GM23338 (cell line): Measurements from ENCODE around the gene CDK14. TPM values are rescaled to one million over a fixed set of nuclear protein-coding genes. Genes with fewer than 3 reads are reported as not detected.

Experiments
- ATAC-seq: fragments of 200-7000 bp; cut with Tn5 transposase; 3 replicates; pipeline ENCODE4 v1.9.1; 2020
- DNase-seq: peaks from one replicate; pipeline ENCODE4 v3.0.0-alpha.2; 2015; ENCODE audit warnings: low spot score
- H2AFZ ChIP-seq: fragments of 200-600 bp; sonication (generic); 2 replicates; pipeline ENCODE4 v1.8.0; 2016; ENCODE audit warnings: antibody characterized with exemption, mild to moderate bottlenecking, moderate library complexity
- H3F3A ChIP-seq: fragments of 200-600 bp; sonication (generic); replicated peaks from 2 replicates; pipeline ENCODE4 v1.8.0; 2017; ENCODE audit warnings: antibody characterized with exemption, mixed run types, low read depth
- H3K27ac ChIP-seq: fragments of 200-600 bp; sonication (generic); 2 replicates; pipeline ENCODE4 v1.6.1; 2016; ENCODE audit warnings: low read depth
- H3K27me3 ChIP-seq: fragments of 200-600 bp; sonication (generic); 2 replicates; pipeline ENCODE4 v1.8.0; 2016; ENCODE audit warnings: mild to moderate bottlenecking, mixed run types, moderate library complexity; ENCODE audit not compliant: insufficient read depth
- H3K36me3 ChIP-seq: fragments of 200-600 bp; sonication (generic); 2 replicates; pipeline ENCODE4 v1.8.0; 2016; ENCODE audit warnings: mild to moderate bottlenecking; ENCODE audit not compliant: insufficient read depth
- H3K4me1 ChIP-seq: fragments of 200-600 bp; sonication (generic); 2 replicates; pipeline ENCODE4 v1.8.0; 2016; ENCODE audit warnings: mild to moderate bottlenecking, moderate library complexity; ENCODE audit not compliant: insufficient read depth
- H3K4me2 ChIP-seq: fragments of 200-600 bp; sonication (generic); 2 replicates; pipeline ENCODE4 v1.7.1; 2017; ENCODE audit warnings: mixed run types
- H3K4me3 ChIP-seq: fragments of 200-600 bp; sonication (generic); 2 replicates; pipeline ENCODE4 v1.6.1; 2016; ENCODE audit warnings: mixed run types
- H3K79me2 ChIP-seq: fragments of 200-600 bp; sonication (generic); replicated peaks from 2 replicates; pipeline ENCODE4 v1.8.0; 2017; ENCODE audit warnings: mild to moderate bottlenecking; ENCODE audit not compliant: insufficient read depth
- H3K9me2 ChIP-seq: fragments of 200-600 bp; sonication (generic); 2 replicates; pipeline ENCODE4 v1.8.0; 2017; ENCODE audit not compliant: insufficient read depth
- H4K20me1 ChIP-seq: fragments of 200-600 bp; sonication (generic); replicated peaks from 2 replicates; pipeline ENCODE4 v1.8.0; 2017; ENCODE audit warnings: mild to moderate bottlenecking; ENCODE audit not compliant: insufficient read depth
- H3K27ac Mint-ChIP-seq: 2 replicates; pipeline ENCODE4 v1.8.0; 2020; ENCODE audit warnings: inconsistent platforms, mild to moderate bottlenecking, moderate library complexity, mixed read lengths
- H3K27me3 Mint-ChIP-seq: 3 replicates; pipeline ENCODE4 v1.8.0; 2022; ENCODE audit warnings: low read depth, mild to moderate bottlenecking, moderate library complexity, mixed read lengths, inconsistent platforms; ENCODE audit not compliant: insufficient read depth, poor library complexity
- H3K36me3 Mint-ChIP-seq: 3 replicates; pipeline ENCODE4 v1.8.0; 2021; ENCODE audit warnings: low read depth, mild to moderate bottlenecking, inconsistent platforms, moderate library complexity, mixed read lengths
- H3K4me1 Mint-ChIP-seq: 3 replicates; pipeline ENCODE4 v1.8.0; 2020; ENCODE audit warnings: mild to moderate bottlenecking, inconsistent platforms, mixed read lengths
- H3K4me3 Mint-ChIP-seq: 3 replicates; pipeline ENCODE4 v1.8.0; 2021; ENCODE audit warnings: moderate library complexity, mild to moderate bottlenecking, inconsistent platforms, mixed read lengths
- H3K9me3 Mint-ChIP-seq: 3 replicates; pipeline ENCODE4 v1.8.0; 2020; ENCODE audit warnings: moderate library complexity, mild to moderate bottlenecking, inconsistent platforms, mixed read lengths
- EZH2 ChIP-seq: fragments of 200-600 bp; sonication (generic); IDR thresholded peaks from one replicate; pipeline ENCODE4 v1.8.0; 2017; ENCODE audit warnings: antibody characterized with exemption, mild to moderate bottlenecking, low read depth; ENCODE audit not compliant: unreplicated experiment
- EZH2phosphoT487 ChIP-seq: fragments of 200-600 bp; sonication (generic); IDR thresholded peaks from one replicate; pipeline ENCODE4 v1.8.1; 2018; ENCODE audit warnings: antibody characterized with exemption; ENCODE audit not compliant: unreplicated experiment
- JUNB ChIP-seq: IDR thresholded peaks from one replicate; pipeline ENCODE4 v1.6.1; 2016; ENCODE audit warnings: antibody characterized with exemption; ENCODE audit not compliant: unreplicated experiment
- NANOG ChIP-seq: IDR thresholded peaks from 2 replicates; pipeline ENCODE4 v1.6.1; 2016; ENCODE audit warnings: antibody characterized with exemption, borderline replicate concordance
- POLR2AphosphoS5 ChIP-seq: IDR thresholded peaks from 2 replicates; pipeline ENCODE4 v1.6.1; 2016; ENCODE audit warnings: antibody characterized with exemption, low read depth
- STAT1 ChIP-seq: IDR thresholded peaks from one replicate; pipeline ENCODE4 v1.6.1; 2016; ENCODE audit warnings: antibody characterized with exemption; ENCODE audit not compliant: unreplicated experiment
- ZNF331 ChIP-seq: fragments of 250-450 bp; sonication (Bioruptor Pico); IDR thresholded peaks from 2 replicates; pipeline ENCODE4 v1.5.0; 2020; ENCODE audit warnings: low read depth, mild to moderate bottlenecking, moderate library complexity
- ZNF462 ChIP-seq: fragments of 250-450 bp; sonication (Bioruptor Pico); IDR thresholded peaks from 2 replicates; pipeline ENCODE4 v1.5.0; 2020; ENCODE audit warnings: mild to moderate bottlenecking, moderate library complexity
- polyA plus RNA-seq: library from polyadenylated mRNA; unstranded; fragments of >200 nt; fragmentation: Nextera tagmentation; extraction: Ambion mirVana; gene quantifications from 2 replicates; pipeline ENCODE4 v1.2.1, GENCODE V29; 2016
- total RNA-seq: library from RNA; depleted of rRNA; stranded (reverse); fragments of >200 nt; shearing (Covaris generic); gene quantifications from 2 replicates; pipeline ENCODE4 v1.2.3, GENCODE V29; 2014
- TF ChIP-seq, protein P1 (sequence below): IDR thresholded peaks from 2 replicates; pipeline ENCODE4 v1.6.1; 2016; ENCODE audit warnings: antibody characterized with exemption
- TF ChIP-seq, protein P2 (sequence below): IDR thresholded peaks from one replicate; pipeline ENCODE4 v1.6.1; 2018; ENCODE audit warnings: antibody characterized with exemption; ENCODE audit not compliant: unreplicated experiment

The CDK14 gene
- total and polyA plus RNA-seq, 2 experiments from 2014 or later, result 11.2 to 24.0 TPM

- DNase-seq (no peak), ATAC-seq (no peak)
- Histone ChIP-seq H3K27ac (no peak overlapping the region), H3K4me1 (no peaks in the 10 kb centered on the region; the same call in 1 of the 2 replicates), H4K20me1 (no peaks in the 10 kb centered on the region), H3K79me2 (no peaks in the 10 kb centered on the region), H3K4me3 (no peak overlapping the region), H3K4me2 (no peak overlapping the region), H3K9me2 (no peaks in the 10 kb centered on the region), H3K36me3 (no peaks in the 10 kb centered on the region), H2AFZ (no peak overlapping the region), H3F3A (no peaks in the 10 kb centered on the region), H3K27me3 (no peaks in the 10 kb centered on the region)
- Mint-ChIP-seq H3K36me3 (no peaks in the 10 kb centered on the region), H3K9me3 (no peaks in the 10 kb centered on the region), H3K27me3 (peaks cover 2% of the 10 kb centered on the region), H3K27ac (no peak overlapping the region), H3K4me3 (no peak overlapping the region), H3K4me1 (peaks cover 13% of the 10 kb centered on the region)
- no peak for TF ChIP-seq ZNF331 (CRISPR knock-in tag)
These were observed 546.6 kb downstream of the CDK14 start for GRCh38 chr7:91142743-91143142.

DNA sequence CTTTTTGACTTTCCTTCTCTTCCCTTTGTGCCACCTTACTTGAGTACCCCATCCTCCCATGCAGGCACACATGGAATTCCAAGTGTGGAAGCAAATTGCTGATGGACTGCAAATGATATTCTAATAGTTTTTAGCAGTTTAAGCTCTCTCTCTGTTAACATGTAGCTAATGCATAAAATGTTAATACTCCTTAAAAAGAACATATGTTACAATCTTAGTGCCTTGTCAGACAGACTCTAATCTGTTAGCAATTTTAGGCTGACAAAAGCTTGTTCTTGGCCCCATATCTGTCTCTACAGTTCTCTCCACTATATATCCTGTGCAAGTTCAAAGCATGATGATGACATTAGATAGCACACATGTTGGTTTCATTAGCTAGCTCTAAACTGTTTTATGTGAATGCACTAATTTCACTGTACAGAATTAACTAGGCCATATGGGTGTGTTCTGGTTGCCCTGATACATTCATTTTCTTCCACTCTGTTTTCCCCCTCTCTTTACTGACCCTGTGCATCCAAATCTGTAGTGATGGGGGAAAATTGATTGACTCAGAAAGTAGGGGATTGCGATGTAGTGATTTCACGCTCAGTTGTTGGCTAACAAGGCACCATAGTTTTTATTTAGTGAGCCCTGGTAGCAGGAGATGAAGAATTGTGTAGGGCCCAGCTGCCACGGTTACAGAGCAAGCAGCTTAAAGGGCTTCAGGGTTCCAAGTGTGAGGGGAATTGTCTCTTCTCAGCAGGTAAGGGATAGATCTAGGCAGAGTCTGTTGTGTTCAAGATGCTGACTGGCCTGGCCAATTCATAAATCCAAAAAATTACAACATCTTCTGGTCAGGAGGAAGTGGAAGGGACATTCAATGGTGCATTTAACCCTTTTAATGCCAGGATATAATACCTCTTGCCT lies 553.5 kb downstream of the CDK14 start:
- Histone ChIP-seq H4K20me1 (no peaks in the 10 kb centered on the region), H3K36me3 (no peaks in the 10 kb centered on the region), H3F3A (no peaks in the 10 kb centered on the region), H3K27ac (no peak overlapping the region), H3K79me2 (no peaks in the 10 kb centered on the region), H3K4me2 (no peak overlapping the region), H3K4me3 (no peak overlapping the region), H3K4me1 (no peaks in the 10 kb centered on the region), H3K27me3 (no peaks in the 10 kb centered on the region), H3K9me2 (no peaks in the 10 kb centered on the region), H2AFZ (no peak overlapping the region)
- no peak overlapping the region for H3K4me3 Mint-ChIP-seq
- H3K4me1 Mint-ChIP-seq, result peaks cover 6% of the 10 kb centered on the region; the same call in 1 of the 3 replicates
- peaks cover 3% of the 10 kb centered on the region for H3K27me3 Mint-ChIP-seq
- peak; percentile 57 for ATAC-seq
- H3K27ac Mint-ChIP-seq, result no peak overlapping the region
- H3K36me3 Mint-ChIP-seq, result no peaks in the 10 kb centered on the region
- no peaks in the 10 kb centered on the region for H3K9me3 Mint-ChIP-seq
- no peak for DNase-seq
- TF ChIP-seq EZH2phosphoT487, result no peak
- no peak for TF ChIP-seq ZNF331 (CRISPR knock-in tag)
- TF ChIP-seq POLR2AphosphoS5, result no peak
- TF ChIP-seq ZNF462 (CRISPR knock-in tag), result no peak
- no peak for TF ChIP-seq JUNB
- no peak for TF ChIP-seq STAT1
- TF ChIP-seq, protein P1, sequence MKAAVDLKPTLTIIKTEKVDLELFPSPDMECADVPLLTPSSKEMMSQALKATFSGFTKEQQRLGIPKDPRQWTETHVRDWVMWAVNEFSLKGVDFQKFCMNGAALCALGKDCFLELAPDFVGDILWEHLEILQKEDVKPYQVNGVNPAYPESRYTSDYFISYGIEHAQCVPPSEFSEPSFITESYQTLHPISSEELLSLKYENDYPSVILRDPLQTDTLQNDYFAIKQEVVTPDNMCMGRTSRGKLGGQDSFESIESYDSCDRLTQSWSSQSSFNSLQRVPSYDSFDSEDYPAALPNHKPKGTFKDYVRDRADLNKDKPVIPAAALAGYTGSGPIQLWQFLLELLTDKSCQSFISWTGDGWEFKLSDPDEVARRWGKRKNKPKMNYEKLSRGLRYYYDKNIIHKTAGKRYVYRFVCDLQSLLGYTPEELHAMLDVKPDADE, result no peak
- TF ChIP-seq NANOG, result no peak
- no peak for TF ChIP-seq EZH2
- TF ChIP-seq, protein P2, sequence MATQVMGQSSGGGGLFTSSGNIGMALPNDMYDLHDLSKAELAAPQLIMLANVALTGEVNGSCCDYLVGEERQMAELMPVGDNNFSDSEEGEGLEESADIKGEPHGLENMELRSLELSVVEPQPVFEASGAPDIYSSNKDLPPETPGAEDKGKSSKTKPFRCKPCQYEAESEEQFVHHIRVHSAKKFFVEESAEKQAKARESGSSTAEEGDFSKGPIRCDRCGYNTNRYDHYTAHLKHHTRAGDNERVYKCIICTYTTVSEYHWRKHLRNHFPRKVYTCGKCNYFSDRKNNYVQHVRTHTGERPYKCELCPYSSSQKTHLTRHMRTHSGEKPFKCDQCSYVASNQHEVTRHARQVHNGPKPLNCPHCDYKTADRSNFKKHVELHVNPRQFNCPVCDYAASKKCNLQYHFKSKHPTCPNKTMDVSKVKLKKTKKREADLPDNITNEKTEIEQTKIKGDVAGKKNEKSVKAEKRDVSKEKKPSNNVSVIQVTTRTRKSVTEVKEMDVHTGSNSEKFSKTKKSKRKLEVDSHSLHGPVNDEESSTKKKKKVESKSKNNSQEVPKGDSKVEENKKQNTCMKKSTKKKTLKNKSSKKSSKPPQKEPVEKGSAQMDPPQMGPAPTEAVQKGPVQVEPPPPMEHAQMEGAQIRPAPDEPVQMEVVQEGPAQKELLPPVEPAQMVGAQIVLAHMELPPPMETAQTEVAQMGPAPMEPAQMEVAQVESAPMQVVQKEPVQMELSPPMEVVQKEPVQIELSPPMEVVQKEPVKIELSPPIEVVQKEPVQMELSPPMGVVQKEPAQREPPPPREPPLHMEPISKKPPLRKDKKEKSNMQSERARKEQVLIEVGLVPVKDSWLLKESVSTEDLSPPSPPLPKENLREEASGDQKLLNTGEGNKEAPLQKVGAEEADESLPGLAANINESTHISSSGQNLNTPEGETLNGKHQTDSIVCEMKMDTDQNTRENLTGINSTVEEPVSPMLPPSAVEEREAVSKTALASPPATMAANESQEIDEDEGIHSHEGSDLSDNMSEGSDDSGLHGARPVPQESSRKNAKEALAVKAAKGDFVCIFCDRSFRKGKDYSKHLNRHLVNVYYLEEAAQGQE, result no peak
